GM10266 (cell line): ENCODE data around the gene ADCY5.

Experiments
- DNase-seq: peaks from one replicate; pipeline ENCODE4 v3.0.0; 2012; ENCODE audit errors: extremely low spot score
- CTCF ChIP-seq: IDR thresholded peaks from 2 replicates; pipeline ENCODE4 v1.5.1; 2012; ENCODE audit warnings: mild to moderate bottlenecking, low read depth; ENCODE audit not compliant: control insufficient read depth, insufficient read depth; ENCODE audit errors: missing control alignments

ADCY5 gene

DNA sequence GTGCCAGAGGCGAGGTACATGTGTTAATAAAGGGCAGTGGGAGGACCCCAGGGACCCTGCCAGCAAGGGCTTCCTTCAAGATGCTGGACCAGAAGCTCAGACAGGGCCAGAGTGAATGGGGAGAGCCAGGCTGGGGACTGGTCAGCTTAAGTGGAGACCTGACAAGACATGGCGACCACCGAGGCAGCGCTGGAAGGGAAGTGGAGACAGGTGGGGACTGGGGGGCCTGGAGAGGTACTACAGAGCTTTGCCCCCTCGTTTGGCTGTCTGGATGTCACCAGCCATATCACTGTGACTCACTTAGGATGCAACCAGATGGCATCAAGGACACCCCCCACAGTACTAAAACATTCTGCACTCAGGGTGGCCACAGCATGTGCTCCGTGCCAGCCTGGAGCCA is 97.9 kb downstream of the ADCY5 start:
- TF ChIP-seq CTCF, result no peak

DNA sequence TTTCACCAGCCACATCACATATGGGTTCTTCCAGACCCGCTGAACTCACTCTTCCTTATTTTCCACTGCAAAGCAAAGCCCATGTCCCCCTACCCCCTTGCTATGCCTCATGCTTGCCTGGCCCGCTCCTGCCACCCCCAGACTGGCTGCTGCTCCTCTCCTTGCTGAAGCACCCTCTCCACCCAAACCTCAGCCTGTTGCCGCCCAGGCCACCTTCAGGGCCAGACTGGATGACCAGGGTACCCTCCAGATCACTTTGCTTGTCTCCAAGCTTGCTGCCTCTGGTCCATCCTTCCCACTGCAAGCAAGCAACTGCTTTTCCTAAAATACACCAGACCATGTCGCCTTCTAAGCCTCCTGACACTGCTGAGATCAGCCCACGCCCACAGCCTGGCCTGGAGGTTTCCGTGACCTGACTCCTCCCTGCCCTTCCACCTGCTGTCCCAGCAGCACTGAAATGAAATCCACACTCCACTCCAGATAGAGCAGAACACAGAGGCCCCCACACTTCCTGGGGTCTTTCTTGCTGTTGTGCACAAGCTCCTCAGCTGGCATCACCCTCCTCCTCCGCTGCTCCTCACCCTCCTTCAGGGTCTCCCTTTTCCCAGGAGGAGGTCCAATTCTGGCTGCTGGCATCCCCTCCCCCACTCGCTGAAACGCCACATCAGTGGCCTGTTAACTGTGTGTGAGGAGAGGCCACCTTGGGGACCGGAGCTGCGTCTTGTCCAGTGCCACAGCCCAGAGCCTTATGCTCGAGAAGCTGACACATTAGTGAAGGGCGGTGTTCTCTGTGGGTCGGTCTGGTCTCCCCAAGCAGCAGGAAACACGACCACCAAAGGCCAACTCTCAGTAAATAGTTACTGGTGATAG is 99.1 kb downstream of the ADCY5 start:
- DNase-seq, result no peak
- no peak for TF ChIP-seq CTCF

More for the DNA sequence above, 97.9 kb downstream of the ADCY5 start:
- DNase-seq, result no peak

- no peak for TF ChIP-seq CTCF
These were observed 99.7 kb downstream of the ADCY5 start for GRCh38 chr3:123349201-123349535.

DNA sequence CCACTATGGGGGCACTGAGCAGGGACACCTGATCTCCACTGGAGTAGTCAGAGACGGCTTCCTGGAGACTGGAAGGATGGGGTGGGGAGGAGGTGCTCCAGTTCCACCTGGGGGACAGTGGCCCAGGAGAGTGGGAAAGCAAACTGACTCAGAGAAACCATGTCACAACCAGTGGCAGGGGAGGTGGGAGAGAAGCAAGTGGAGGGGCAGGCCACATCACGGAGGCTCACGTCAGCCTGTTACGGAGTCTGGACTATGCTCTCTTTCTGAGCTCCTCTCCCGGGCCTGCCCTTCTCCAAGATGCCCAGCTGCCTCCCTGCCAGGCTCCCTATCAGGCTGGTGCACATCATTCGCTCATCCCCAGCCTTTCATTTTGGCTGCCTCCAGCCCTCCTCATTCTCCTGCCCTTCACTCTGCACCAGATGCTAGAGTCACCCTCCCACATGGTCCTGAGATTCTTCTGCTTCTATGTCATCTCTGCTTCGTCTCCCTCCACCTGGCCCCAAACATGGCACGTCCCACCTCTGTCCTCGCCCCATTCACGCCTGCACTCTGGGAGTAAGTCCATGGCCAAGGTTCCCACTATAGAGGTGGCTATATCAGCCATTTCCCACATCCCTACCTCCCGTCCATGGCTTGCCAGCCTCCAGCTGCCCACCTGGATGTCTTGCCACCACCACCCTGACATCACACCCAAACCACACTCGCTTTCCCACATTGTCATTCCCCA is 100.3 kb downstream of the ADCY5 start:
- no peak for TF ChIP-seq CTCF
- no peak for DNase-seq

More at GRCh38 chr3:123349201-123349535, 99.7 kb downstream of the ADCY5 start:
- no peak for DNase-seq

GRCh38 chr3:123347691-123348264 is 101.1 kb downstream of the ADCY5 start:
- TF ChIP-seq CTCF, result no peak
- DNase-seq, result no peak

GRCh38 chr3:123347205-123347604 is 101.7 kb downstream of the ADCY5 start:
- DNase-seq, result no peak
- TF ChIP-seq CTCF, result no peak
